A673 (cell line): ENCODE results near the gene TEX35. TPM values are rescaled to one million over a fixed set of nuclear protein-coding genes. Genes with fewer than 3 reads are reported as not detected.
"Not testable (repeated sequence)": the region's sequence is repeated elsewhere in the genome, so short reads cannot be mapped to it uniquely, and the experiment has no call there.

ENCODE experiments used
- BruUV-seq: library from RNA; stranded (reverse); fragments of 400-500 nt; replicated peaks from 2 replicates; lab custom pipeline; 2021; lab: Mats Ljungman, UMichigan
- CTCF ChIA-PET: fragments of 300-600 bp; sonication (Branson Sonifier 250); formaldehyde crosslinking; loops from one replicate; lab custom pipeline; 2022; ENCODE audit warnings: antibody characterized with exemption; lab: Charles Lee
- POLR2A ChIA-PET: fragments of 300-600 bp; sonication (Branson Sonifier 250); formaldehyde crosslinking; loops from one replicate; lab custom pipeline; 2022; ENCODE audit warnings: antibody characterized with exemption; ENCODE audit not compliant: low non-redundant PET; lab: Charles Lee
- DNase-seq: peaks from one replicate; pipeline ENCODE4 v3.0.0-alpha.2; 2015; ENCODE audit warnings: low spot score
- H3K27ac ChIP-seq: fragments of 200-600 bp; sonication (generic); 2 replicates; pipeline ENCODE4 v1.5.1; 2016; ENCODE audit warnings: mixed run types, low read depth, mild to moderate bottlenecking, mixed read lengths, antibody characterized with exemption, low read length; ENCODE audit not compliant: poor library complexity, severe bottlenecking
- H3K27me3 ChIP-seq: fragments of 200-600 bp; sonication (generic); replicated peaks from 2 replicates; pipeline ENCODE4 v1.6.1; 2017; ENCODE audit warnings: mixed run types, low read depth, mild to moderate bottlenecking, mixed read lengths, antibody characterized with exemption, low read length; ENCODE audit not compliant: insufficient read depth, poor library complexity
- H3K36me3 ChIP-seq: fragments of 200-600 bp; sonication (generic); 2 replicates; pipeline ENCODE4 v1.6.1; 2016; ENCODE audit warnings: mixed run types, mild to moderate bottlenecking, mixed read lengths, antibody characterized with exemption, low read length; ENCODE audit not compliant: insufficient read depth, poor library complexity, severe bottlenecking
- H3K4me1 ChIP-seq: fragments of 200-600 bp; sonication (generic); 2 replicates; pipeline ENCODE4 v1.6.1; 2017; ENCODE audit warnings: mixed run types, mild to moderate bottlenecking, mixed read lengths, antibody characterized with exemption, low read length; ENCODE audit not compliant: insufficient read depth, poor library complexity, severe bottlenecking
- H3K4me3 ChIP-seq: fragments of 200-600 bp; sonication (generic); 2 replicates; pipeline ENCODE4 v1.5.1; 2016; ENCODE audit warnings: low read depth, mixed run types, mild to moderate bottlenecking, mixed read lengths, low read length; ENCODE audit not compliant: poor library complexity, severe bottlenecking
- H3K9me3 ChIP-seq: fragments of 200-600 bp; sonication (generic); 2 replicates; pipeline ENCODE4 v1.6.1; 2016; ENCODE audit warnings: mixed run types, low read depth, mild to moderate bottlenecking, mixed read lengths, antibody characterized with exemption, low read length; ENCODE audit not compliant: poor library complexity, severe bottlenecking
- CTCF ChIP-seq: fragments of 300-800, 200-600 bp; sonication (generic); conservative IDR thresholded peaks from 2 replicates; pipeline ENCODE4 v1.5.1; 2017; ENCODE audit warnings: low read depth, mild to moderate bottlenecking, antibody characterized with exemption, low read length, moderate library complexity, mixed read lengths
- EZH2 ChIP-seq: fragments of 200-600 bp; sonication (generic); IDR thresholded peaks from 2 replicates; pipeline ENCODE4 v1.6.1; 2017; ENCODE audit warnings: borderline replicate concordance, low read depth, mild to moderate bottlenecking, mixed read lengths, antibody characterized with exemption, low read length; ENCODE audit not compliant: poor library complexity, severe bottlenecking
- intact Hi-C: fragments of 100-400 bp; cut with micrococcal nuclease; formaldehyde crosslinking; loops from one replicate; pipeline ENCODE4 v1.10.0; 2022; ENCODE audit not compliant: unreplicated experiment
- total RNA-seq: library from RNA; stranded (reverse); gene quantifications from 2 replicates; pipeline ENCODE4 v1.2.3, GENCODE V29; 2021

TEX35 gene
- total RNA-seq, 1 experiment from 2014 or later: not detected

- no peak for TF ChIP-seq CTCF
- no peak for TF ChIP-seq EZH2
- no TSS peak for BruUV-seq
- no peaks in the 10 kb centered on the region for H3K4me1 ChIP-seq
- no peaks in the 10 kb centered on the region for H3K27me3 ChIP-seq
- no peak overlapping the region for H3K4me3 ChIP-seq
- DNase-seq: no peak
- H3K27ac ChIP-seq: no peak overlapping the region
- intact Hi-C loops: loop anchor here (5.0 kb wide), 1 partner anchor 200 kb away; no protein-coding TSS in a partner anchor
- ChIA-PET CTCF (interaction anchor here (0.7 to 1.5 kb wide), 2 partner anchors 26 to 191 kb away, joined by 4 to 8 read pairs; no protein-coding TSS in a partner anchor), POLR2A (no interaction called here)
- no peaks in the 10 kb centered on the region for H3K9me3 ChIP-seq
- H3K36me3 ChIP-seq: no peaks in the 10 kb centered on the region
These were observed 10.6 kb upstream of the TEX35 start for GRCh38 chr1:178502330-178502714.

- DNase-seq: no peak
- Histone ChIP-seq H3K4me1 (no peaks in the 10 kb centered on the region), H3K4me3 (no peak overlapping the region), H3K27ac (no peak overlapping the region), H3K36me3 (no peaks in the 10 kb centered on the region), H3K27me3 (no peaks in the 10 kb centered on the region), H3K9me3 (no peaks in the 10 kb centered on the region)
- BruUV-seq: no TSS peak
- TF ChIP-seq EZH2: no peak
- no peak for TF ChIP-seq CTCF
- ChIA-PET POLR2A (no interaction called here), CTCF (interaction anchor here (1.4 kb wide), 1 partner anchor 193 kb away, joined by 5 read pairs; no protein-coding TSS in a partner anchor)
- intact Hi-C loops: loop anchor here (5.0 kb wide), 1 partner anchor 201 kb away; no protein-coding TSS in a partner anchor
These were observed 10.1 kb upstream of the TEX35 start for GRCh38 chr1:178502856-178503255.

- POLR2A ChIA-PET, BruUV-seq: not testable (repeated sequence)
- intact Hi-C loops: loop anchor here (5.0 kb wide), 1 partner anchor 201 kb away; no protein-coding TSS in a partner anchor
These were observed 9.6 kb upstream of the TEX35 start for GRCh38 chr1:178503316-178503715.

GRCh38 chr1:178503849-178504248 lies 9.1 kb upstream of the TEX35 start:
- POLR2A ChIA-PET: no interaction called here
- no peaks in the 10 kb centered on the region for H3K27me3 ChIP-seq
- TF ChIP-seq CTCF (no peak), EZH2 (no peak)
- no TSS peak for BruUV-seq
- intact Hi-C loops: loop anchor here (5.0 kb wide), 1 partner anchor 202 kb away; no protein-coding TSS in a partner anchor
- H3K4me1 ChIP-seq: no peaks in the 10 kb centered on the region
- CTCF ChIA-PET: interaction anchor here (1.4 kb wide), 1 partner anchor 194 kb away, joined by 5 read pairs; no protein-coding TSS in a partner anchor
- no peak for DNase-seq
- H3K9me3 ChIP-seq: no peaks in the 10 kb centered on the region
- H3K4me3 ChIP-seq: no peak overlapping the region
- H3K27ac ChIP-seq: no peak overlapping the region
- no peaks in the 10 kb centered on the region for H3K36me3 ChIP-seq

More at GRCh38 chr1:178503316-178503715, 9.6 kb upstream of the TEX35 start:
- not testable (repeated sequence) for H3K27ac ChIP-seq, H3K27me3 ChIP-seq, H3K9me3 ChIP-seq, H3K4me3 ChIP-seq, DNase-seq, H3K4me1 ChIP-seq, H3K36me3 ChIP-seq
- CTCF ChIA-PET: interaction anchor here (1.4 kb wide), 1 partner anchor 193 kb away, joined by 5 read pairs; no protein-coding TSS in a partner anchor
